ENCODE results near the gene TENM4. TPM values are rescaled to one million over a fixed set of nuclear protein-coding genes. Genes with fewer than 3 reads are reported as not detected.

TENM4 gene
- total RNA-seq, 1 experiment from 2014 or later = 9.9 TPM

- TF ChIP-seq, protein P1, sequence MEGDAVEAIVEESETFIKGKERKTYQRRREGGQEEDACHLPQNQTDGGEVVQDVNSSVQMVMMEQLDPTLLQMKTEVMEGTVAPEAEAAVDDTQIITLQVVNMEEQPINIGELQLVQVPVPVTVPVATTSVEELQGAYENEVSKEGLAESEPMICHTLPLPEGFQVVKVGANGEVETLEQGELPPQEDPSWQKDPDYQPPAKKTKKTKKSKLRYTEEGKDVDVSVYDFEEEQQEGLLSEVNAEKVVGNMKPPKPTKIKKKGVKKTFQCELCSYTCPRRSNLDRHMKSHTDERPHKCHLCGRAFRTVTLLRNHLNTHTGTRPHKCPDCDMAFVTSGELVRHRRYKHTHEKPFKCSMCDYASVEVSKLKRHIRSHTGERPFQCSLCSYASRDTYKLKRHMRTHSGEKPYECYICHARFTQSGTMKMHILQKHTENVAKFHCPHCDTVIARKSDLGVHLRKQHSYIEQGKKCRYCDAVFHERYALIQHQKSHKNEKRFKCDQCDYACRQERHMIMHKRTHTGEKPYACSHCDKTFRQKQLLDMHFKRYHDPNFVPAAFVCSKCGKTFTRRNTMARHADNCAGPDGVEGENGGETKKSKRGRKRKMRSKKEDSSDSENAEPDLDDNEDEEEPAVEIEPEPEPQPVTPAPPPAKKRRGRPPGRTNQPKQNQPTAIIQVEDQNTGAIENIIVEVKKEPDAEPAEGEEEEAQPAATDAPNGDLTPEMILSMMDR (IDR thresholded peaks at IDR 0.05; ENCODE audit: unreplicated experiment) = no peak
- Mint-ChIP-seq H3K36me3 (ENCODE audit: insufficient read depth, unreplicated experiment) (no peaks in the 10 kb centered on the region), H3K9me3 (ENCODE audit: unreplicated experiment) (no peaks in the 10 kb centered on the region), H3K4me3 (ENCODE audit: unreplicated experiment) (no peak overlapping the region), H3K27me3 (ENCODE audit: insufficient read depth, unreplicated experiment) (no peaks in the 10 kb centered on the region), H3K4me1 (ENCODE audit: insufficient read depth, unreplicated experiment) (peaks cover 13% of the 10 kb centered on the region), H3K27ac (ENCODE audit: low read depth, unreplicated experiment) (no peak overlapping the region)
- DNase-seq (ENCODE audit: unreplicated experiment) = no peak
- intact Hi-C loops (cut with micrococcal nuclease) = no loop called here
- POLR2A ChIA-PET = no interaction called here
- CTCF ChIA-PET = interaction anchor here (0.5 to 1.7 kb wide), 6 partner anchors 9 to 706 kb away, joined by 3 to 6 read pairs (median 4); no protein-coding TSS in a partner anchor
- BruUV-seq (replicated peaks) = no TSS peak
Observed at GRCh38 chr11:78787696-78788095, 653.1 kb downstream of the TENM4 start.

DNA sequence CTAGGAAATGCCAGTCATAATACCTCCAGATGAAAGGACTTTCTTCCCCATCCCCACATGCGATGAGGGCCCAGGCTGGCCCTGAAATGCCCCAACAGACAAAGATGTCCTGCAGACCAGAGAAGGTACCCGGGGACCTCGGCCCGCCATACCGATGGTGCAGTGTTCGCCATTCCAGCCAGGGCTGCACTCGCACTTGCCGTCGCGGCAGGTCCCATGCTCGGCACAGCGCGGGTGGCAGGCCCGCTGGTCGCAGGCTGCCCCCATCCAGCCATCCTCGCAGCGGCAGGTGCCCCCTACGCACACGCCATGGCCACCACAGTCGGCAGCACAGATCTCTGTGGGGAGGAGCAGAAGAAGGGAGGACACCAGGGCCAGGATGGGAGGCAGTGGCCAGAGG is 654.1 kb downstream of the TENM4 start:
- H3K36me3 Mint-ChIP-seq (ENCODE audit: insufficient read depth, unreplicated experiment) = no peaks in the 10 kb centered on the region
- peaks cover 13% of the 10 kb centered on the region for H3K4me1 Mint-ChIP-seq (ENCODE audit: insufficient read depth, unreplicated experiment)
- no peak overlapping the region for H3K4me3 Mint-ChIP-seq (ENCODE audit: unreplicated experiment)
- POLR2A ChIA-PET = no interaction called here
- TF ChIP-seq, protein P1 (IDR thresholded peaks at IDR 0.05; ENCODE audit: unreplicated experiment) = no peak
- CTCF ChIA-PET = interaction anchor here (0.8 to 1.1 kb wide), 2 partner anchors 11 to 44 kb away, joined by 4 read pairs; no protein-coding TSS in a partner anchor
- H3K9me3 Mint-ChIP-seq (ENCODE audit: unreplicated experiment) = no peaks in the 10 kb centered on the region
- no peak overlapping the region for H3K27ac Mint-ChIP-seq (ENCODE audit: low read depth, unreplicated experiment)
- no peak for DNase-seq (ENCODE audit: unreplicated experiment)
- BruUV-seq (replicated peaks) = no TSS peak
- intact Hi-C loops (cut with micrococcal nuclease) = no loop called here
- no peaks in the 10 kb centered on the region for H3K27me3 Mint-ChIP-seq (ENCODE audit: insufficient read depth, unreplicated experiment)

DNA sequence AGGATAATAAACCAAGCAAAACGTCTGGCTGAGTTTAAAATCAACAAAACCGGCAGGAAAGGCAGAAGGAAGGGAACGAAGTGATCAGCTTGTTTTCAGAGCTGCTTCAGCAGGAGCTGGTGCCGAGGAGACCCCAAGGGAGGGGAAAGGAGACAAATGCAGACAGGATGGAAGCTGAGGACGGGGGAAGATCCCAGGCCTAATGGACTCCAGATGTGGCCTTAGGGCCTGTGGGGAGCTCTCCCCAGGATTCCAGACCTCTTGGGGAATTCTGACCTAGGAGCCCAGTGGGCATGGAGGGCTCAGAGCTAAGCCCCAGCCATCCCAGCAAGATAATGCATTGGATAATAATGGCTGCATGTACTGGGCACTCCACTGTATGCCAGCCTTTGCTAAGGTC is 654.7 kb downstream of the TENM4 start:
- DNase-seq (ENCODE audit: unreplicated experiment) = no peak
- H3K27ac Mint-ChIP-seq (ENCODE audit: low read depth, unreplicated experiment) = no peak overlapping the region
- TF ChIP-seq, protein P1 (IDR thresholded peaks at IDR 0.05; ENCODE audit: unreplicated experiment) = no peak
- H3K9me3 Mint-ChIP-seq (ENCODE audit: unreplicated experiment) = no peaks in the 10 kb centered on the region
- no peak overlapping the region for H3K4me3 Mint-ChIP-seq (ENCODE audit: unreplicated experiment)
- ChIA-PET CTCF (interaction anchor here (0.6 to 1.1 kb wide), 4 partner anchors 12 to 71 kb away, joined by 3 to 4 read pairs (median 4); no protein-coding TSS in a partner anchor), POLR2A (no interaction called here)
- BruUV-seq (replicated peaks) = no TSS peak
- no peaks in the 10 kb centered on the region for H3K36me3 Mint-ChIP-seq (ENCODE audit: insufficient read depth, unreplicated experiment)
- H3K27me3 Mint-ChIP-seq (ENCODE audit: insufficient read depth, unreplicated experiment) = no peaks in the 10 kb centered on the region
- H3K4me1 Mint-ChIP-seq (ENCODE audit: insufficient read depth, unreplicated experiment) = peaks cover 13% of the 10 kb centered on the region
- intact Hi-C loops (cut with micrococcal nuclease) = no loop called here

DNA sequence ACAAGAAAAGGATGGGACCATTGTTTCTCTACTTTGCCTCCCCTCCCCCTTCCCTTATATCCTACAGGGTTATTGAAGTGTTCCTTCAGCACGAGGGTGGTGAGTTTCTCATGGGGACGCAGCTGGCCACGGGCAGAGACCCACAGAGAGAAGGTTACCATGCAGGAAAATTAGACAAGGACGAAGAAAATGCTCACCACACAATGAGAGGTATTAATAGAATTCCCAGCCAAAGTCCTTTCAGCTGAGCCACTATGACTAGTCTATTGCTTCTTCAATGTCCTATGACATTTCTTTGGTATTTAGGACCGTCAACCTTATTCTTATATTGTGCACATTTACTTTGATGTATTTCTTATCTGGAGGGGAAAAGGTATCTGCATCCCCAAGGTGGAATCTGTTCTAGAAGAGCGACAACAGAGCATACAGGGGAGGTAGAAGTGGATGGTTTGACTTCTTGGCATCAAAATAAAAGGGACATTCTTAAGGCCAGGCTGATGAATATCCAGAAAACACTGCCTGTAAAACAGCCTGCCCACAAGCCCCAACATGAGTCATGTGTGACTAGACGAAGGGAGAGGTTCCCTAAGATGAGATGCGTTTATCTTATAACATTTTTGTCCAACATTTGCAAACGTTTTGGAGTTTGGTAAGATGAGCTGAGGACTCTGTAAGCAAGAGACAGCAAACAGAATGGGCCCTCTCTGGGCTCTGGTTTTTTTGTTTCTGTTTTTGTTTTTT is 656.3 kb downstream of the TENM4 start:
- no peak overlapping the region for H3K27ac Mint-ChIP-seq (ENCODE audit: low read depth, unreplicated experiment)
- intact Hi-C loops (cut with micrococcal nuclease) = no loop called here
- POLR2A ChIA-PET = no interaction called here
- DNase-seq (ENCODE audit: unreplicated experiment) = peak; percentile 24
- no peaks in the 10 kb centered on the region for H3K27me3 Mint-ChIP-seq (ENCODE audit: insufficient read depth, unreplicated experiment)
- H3K4me1 Mint-ChIP-seq (ENCODE audit: insufficient read depth, unreplicated experiment) = peaks cover 13% of the 10 kb centered on the region
- H3K4me3 Mint-ChIP-seq (ENCODE audit: unreplicated experiment) = no peak overlapping the region
- H3K9me3 Mint-ChIP-seq (ENCODE audit: unreplicated experiment) = no peaks in the 10 kb centered on the region
- TF ChIP-seq, protein P1 (IDR thresholded peaks at IDR 0.05; ENCODE audit: unreplicated experiment) = no peak
- CTCF ChIA-PET = interaction anchor here (1.0 to 2.8 kb wide), 2 partner anchors 14 to 18 kb away, joined by 3 to 8 read pairs; no protein-coding TSS in a partner anchor
- no TSS peak for BruUV-seq (replicated peaks)
- no peaks in the 10 kb centered on the region for H3K36me3 Mint-ChIP-seq (ENCODE audit: insufficient read depth, unreplicated experiment)

Data from MCF 10A (cell line).